HG03196 (cell line): ENCODE data around the gene GPC6.

Experiments
- ATAC-seq: cut with Tn5 transposase; IDR thresholded peaks from one replicate; pipeline ENCODE4 v1.9.1; 2021; ENCODE audit not compliant: unreplicated experiment

The GPC6 gene

GRCh38 chr13:93268327-93269028, 41.9 kb downstream of the GPC6 start:
- no peak for ATAC-seq

DNA sequence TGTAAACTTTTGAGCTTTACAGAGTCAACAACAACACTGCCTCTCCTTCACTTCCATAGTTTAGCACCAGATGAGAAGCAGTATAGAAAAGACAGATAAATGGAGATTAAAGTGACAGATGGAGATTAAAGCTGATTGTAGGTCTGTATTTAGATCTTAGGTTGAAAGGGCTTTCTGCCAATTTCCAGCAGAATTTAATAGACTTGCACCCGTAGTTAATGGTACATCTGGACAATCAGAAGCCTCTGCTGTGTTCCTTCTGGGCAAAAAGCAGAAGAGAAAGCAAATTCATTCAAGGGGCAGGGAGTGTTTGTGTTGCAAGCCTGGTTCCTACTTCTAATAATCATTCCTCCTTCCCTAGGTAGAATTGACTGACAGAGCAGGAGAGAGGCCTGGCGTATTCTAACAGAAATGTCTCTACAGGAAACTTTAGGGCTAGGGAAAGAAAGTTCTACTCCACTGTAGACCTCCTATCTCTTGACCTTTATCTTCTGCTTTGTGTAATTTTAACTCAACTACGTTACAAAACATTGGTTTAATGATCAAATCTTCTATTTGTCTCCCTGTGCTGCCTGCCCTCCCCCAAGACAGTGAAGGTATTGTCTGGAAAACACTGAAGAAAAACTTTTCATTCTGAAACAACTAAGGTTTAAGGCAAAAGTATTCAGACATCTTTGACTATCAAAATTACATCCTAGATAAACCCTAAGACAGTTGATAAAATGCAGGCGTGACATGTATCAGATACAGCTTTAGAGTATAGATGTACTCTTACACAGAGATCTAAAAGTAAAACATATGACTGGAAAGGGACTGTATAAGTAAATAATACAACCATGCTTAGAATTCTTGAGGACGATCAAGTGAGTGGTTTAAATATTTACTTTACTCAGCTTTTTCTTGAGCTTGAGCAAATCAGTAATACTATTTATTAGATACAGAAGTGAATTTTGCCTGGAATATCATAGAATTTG, 44.4 kb downstream of the GPC6 start:
- no peak for ATAC-seq

- no peak for ATAC-seq
Observed at GRCh38 chr13:93279982-93280381, 53.4 kb downstream of the GPC6 start.

DNA sequence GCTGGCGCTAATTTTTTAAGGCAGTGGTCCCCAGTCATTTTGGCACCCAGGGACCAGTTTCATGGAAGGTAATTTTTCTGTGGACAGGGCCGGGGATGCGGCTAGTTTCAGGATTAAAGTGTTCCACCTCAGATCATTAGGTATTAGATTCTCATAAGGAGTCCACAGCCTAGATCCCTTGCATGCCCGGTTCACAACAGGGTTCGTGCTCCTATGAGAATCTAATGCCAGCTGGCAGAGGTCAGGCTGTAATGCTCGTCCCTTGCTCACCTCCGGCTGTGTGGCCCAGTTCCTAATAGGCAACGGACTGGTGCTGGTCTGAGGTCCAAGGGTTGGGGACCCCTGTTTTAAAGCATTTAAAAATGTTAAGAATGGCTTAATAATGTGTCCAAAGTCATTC, 54.1 kb downstream of the GPC6 start:
- ATAC-seq: no peak

DNA sequence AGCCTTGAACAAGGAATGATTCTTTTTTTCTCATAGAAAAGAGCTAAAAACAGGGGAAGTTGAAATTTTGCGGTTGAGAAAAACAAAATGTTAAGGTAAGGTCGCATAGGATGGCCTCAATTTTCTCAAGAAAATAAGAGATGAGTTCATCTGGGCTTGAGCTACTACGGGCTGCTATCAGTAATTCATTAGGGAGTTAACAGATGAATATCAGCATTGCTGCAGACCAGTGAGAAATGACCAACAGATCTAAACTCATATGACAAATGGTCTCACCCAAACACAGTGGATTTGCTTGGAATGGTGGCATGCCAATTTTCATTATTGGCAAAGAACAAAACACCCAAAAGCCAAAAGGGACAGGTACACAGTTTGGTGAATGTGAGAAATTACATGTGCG, 56.6 kb downstream of the GPC6 start:
- no peak for ATAC-seq

DNA sequence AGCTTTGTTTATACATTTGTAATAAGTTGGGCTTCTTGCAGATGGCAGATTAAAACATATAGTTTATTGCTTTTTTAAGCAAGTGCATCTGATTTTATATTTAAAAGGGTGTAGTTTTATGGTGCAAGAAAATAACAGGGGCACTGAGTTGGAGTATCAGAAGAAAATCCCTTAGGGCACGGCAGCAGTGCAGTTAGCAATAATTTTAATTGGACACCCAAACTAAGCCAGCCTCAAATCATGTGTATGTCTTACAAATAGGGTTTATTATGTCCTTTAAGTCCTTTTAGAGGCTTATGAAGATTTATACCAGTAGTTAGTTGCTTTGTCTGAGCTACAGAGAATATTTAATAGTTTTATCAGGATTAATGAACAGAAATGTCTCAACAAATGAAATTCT, 57.5 kb downstream of the GPC6 start:
- no peak for ATAC-seq

- ATAC-seq: no peak
Observed at GRCh38 chr13:93286047-93286446, 59.4 kb downstream of the GPC6 start.

GRCh38 chr13:93289053-93289452, 62.4 kb downstream of the GPC6 start:
- ATAC-seq: no peak

- no peak for ATAC-seq
Observed at GRCh38 chr13:93289842-93290241, 63.2 kb downstream of the GPC6 start.

DNA sequence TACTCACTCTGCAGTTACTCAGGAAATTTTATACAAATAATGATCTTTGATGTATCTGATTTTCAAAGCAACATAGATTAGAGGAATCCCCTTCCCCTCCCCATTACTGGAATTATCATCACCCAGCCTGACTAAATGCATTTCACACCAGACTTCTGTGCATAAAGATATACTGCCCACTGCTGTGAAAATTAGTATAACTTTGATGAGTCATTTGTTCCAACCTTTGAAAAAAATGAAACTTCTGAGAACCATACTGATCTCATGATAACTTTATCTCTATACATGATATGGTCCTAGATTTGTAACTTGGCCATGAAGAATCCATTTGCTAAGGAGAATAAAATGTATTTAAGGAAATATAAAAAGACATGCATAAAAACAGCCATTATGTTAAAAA, 63.9 kb downstream of the GPC6 start:
- ATAC-seq: no peak

- no peak for ATAC-seq
Observed at GRCh38 chr13:93292366-93292765, 65.8 kb downstream of the GPC6 start.

DNA sequence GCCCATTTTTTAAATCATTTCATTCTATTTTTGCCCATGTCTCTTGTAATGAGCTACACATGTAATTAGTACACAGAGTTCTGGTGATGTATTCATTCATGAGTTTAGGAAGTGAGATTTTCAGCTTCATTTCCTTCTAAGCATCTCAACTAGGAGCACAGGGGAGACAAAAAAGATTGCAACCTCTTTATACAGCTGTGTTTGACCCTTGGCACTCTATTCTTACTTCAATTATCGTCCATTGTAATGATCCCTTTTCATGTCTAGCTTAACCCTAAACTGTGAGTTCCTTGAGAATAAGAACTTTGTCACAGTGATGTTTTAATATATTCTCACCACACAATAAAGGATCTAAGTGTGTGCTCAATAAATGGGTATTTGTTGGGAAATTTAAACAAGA, 67.1 kb downstream of the GPC6 start:
- no peak for ATAC-seq

- no peak for ATAC-seq
Observed at GRCh38 chr13:93296584-93296983, 70.0 kb downstream of the GPC6 start.

DNA sequence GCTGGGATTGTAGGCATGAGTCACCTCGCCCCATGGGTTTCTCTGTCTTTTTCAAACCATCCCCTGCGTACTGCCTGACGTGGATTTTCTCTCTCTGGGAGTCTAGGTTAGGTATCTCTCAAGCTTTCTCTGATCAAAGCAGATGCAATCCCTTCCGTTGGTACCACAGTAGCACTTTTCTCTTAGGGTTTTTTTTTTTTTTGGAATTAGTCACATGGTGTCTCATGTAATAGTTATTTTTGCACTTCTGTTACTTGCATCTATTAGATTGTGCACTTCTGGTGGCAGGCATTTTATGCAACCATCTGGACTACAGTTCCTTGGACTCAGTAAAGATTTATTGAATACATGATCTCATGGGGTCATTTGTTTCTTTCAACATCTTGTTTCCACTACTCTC, 72.1 kb downstream of the GPC6 start:
- ATAC-seq: no peak

GRCh38 chr13:93304134-93304533, 77.5 kb downstream of the GPC6 start:
- no peak for ATAC-seq

- ATAC-seq: no peak
Observed at GRCh38 chr13:93304868-93305613, 78.4 kb downstream of the GPC6 start.

DNA sequence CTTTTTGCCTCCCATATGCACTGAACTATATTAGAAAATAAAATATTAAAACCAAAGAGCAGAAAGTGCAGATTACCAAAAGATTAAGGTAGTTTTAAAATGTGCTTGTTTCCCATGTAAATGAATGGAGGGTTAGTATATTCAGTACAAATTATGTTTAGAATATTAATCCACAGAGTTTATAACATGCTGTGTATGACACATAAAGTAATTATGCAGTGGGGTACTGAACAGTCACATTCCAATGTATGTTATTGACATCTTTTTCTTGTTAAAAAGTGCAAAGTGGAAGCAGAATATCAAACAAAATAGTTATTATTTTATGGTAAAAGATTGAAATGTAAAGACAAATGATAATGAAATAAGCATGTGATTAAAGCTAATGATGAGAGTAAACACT, 79.3 kb downstream of the GPC6 start:
- ATAC-seq: no peak

DNA sequence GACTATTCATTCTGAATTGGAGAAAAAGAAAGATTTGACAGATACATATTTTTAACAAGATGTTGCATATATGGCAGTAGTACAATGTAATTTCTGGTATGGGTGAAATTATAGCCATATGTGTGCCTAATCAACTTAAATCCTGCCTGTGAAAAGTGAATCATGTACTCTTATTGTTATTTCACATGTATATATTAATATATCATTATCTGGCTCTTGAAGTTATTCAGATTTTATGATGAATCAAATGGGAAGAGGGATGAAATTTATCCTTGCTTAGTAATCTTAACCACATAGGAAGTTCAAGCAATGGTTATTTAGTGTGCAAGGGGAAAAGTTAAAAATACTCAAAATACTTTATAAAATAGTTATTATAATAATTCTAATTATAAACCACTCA, 80.5 kb downstream of the GPC6 start:
- ATAC-seq: no peak

DNA sequence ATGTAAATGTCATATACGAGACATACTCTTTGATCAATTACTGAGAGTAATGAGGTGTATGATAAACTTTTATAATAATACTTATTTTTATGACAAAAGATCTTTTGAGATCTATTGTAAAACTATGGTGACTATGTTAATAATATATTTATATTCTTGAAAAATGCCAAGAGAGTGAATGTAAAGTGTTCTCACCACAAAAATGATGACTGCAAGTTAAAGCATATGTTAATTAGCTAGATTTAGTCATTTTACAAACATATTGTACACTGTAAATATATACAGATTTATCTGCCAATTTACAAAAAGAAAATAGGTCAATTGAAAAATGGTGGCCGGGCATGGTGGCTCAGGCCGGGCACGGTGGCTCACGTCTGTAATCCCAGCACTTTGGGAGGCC, 81.0 kb downstream of the GPC6 start:
- no peak for ATAC-seq

- no peak for ATAC-seq
Observed at GRCh38 chr13:93309886-93310523, 83.4 kb downstream of the GPC6 start.

GRCh38 chr13:93316841-93317240, 90.2 kb downstream of the GPC6 start:
- no peak for ATAC-seq
